Peyer's patch (tissue), 4 donors: ENCODE measurements around the gene NRXN3.

Source experiments
- CTCF ChIP-seq, 6 experiments: fragments of 450-650 bp in 4 of 6; fragments of 200-600 bp in 2 of 6; sonication (generic) in 1 of 6; IDR thresholded peaks; one replicate each; pipeline ENCODE4 v1.5.1; 2017 to 2019; ENCODE audit warnings: antibody characterized with exemption in 6 of 6, mild to moderate bottlenecking in 3 of 6, moderate library complexity in 1 of 6
- POLR2A ChIP-seq, 2 donors: fragments of 450-650 bp; IDR thresholded peaks; one replicate each; pipeline ENCODE4 v1.5.1; 2017; ENCODE audit warnings: antibody characterized with exemption in 2 of 2, mild to moderate bottlenecking in 2 of 2, moderate library complexity in 2 of 2

GRCh38 chr14:79405512-79405910 is 1235.3 kb downstream of the NRXN3 start:
- TF ChIP-seq POLR2A (IDR thresholded peaks at IDR 0.05) = no peak
- TF ChIP-seq CTCF (IDR thresholded peaks at IDR 0.05) = no peak
